Measurements from ENCODE around the gene AFP. TPM values are rescaled to one million over a fixed set of nuclear protein-coding genes. Genes with fewer than 3 reads are reported as not detected.

Gene AFP
- total RNA-seq, 1 donor from 2014 or later = not detected

GRCh38 chr4:73443224-73443623 lies 7.2 kb downstream of the AFP start:
- no peaks in the 10 kb centered on the region for H3K9me3 Mint-ChIP-seq (ENCODE audit: unreplicated experiment)
- H3K27me3 Mint-ChIP-seq (ENCODE audit: unreplicated experiment) = no peaks in the 10 kb centered on the region
- no peak overlapping the region for H3K27ac Mint-ChIP-seq (ENCODE audit: unreplicated experiment)
- no peak for DNase-seq (ENCODE audit: low spot score)
- no peak overlapping the region for H3K4me3 Mint-ChIP-seq (ENCODE audit: unreplicated experiment)
- TF ChIP-seq CTCF (IDR thresholded peaks at IDR 0.05; ENCODE audit: unreplicated experiment) = no peak
- no peaks in the 10 kb centered on the region for H3K36me3 Mint-ChIP-seq (ENCODE audit: low read depth, unreplicated experiment)
- peaks cover 8% of the 10 kb centered on the region for H3K4me1 Mint-ChIP-seq (ENCODE audit: unreplicated experiment)

- Mint-ChIP-seq H3K36me3 (ENCODE audit: low read depth, unreplicated experiment) (no peaks in the 10 kb centered on the region), H3K4me3 (ENCODE audit: unreplicated experiment) (no peak overlapping the region), H3K27me3 (ENCODE audit: unreplicated experiment) (no peaks in the 10 kb centered on the region), H3K4me1 (ENCODE audit: unreplicated experiment) (peaks cover 9% of the 10 kb centered on the region), H3K9me3 (ENCODE audit: unreplicated experiment) (no peaks in the 10 kb centered on the region), H3K27ac (ENCODE audit: unreplicated experiment) (no peak overlapping the region)
- no peak for TF ChIP-seq CTCF (IDR thresholded peaks at IDR 0.05; ENCODE audit: unreplicated experiment)
- DNase-seq (ENCODE audit: low spot score) = no peak
Observed at GRCh38 chr4:73445383-73446335, 9.6 kb downstream of the AFP start.

GRCh38 chr4:73446336-73446938 lies 10.4 kb downstream of the AFP start:
- DNase-seq (ENCODE audit: low spot score) = peak; percentile 15
- no peaks in the 10 kb centered on the region for H3K27me3 Mint-ChIP-seq (ENCODE audit: unreplicated experiment)
- no peak overlapping the region for H3K27ac Mint-ChIP-seq (ENCODE audit: unreplicated experiment)
- H3K9me3 Mint-ChIP-seq (ENCODE audit: unreplicated experiment) = no peaks in the 10 kb centered on the region
- peak; percentile 81 for TF ChIP-seq CTCF (IDR thresholded peaks at IDR 0.05; ENCODE audit: unreplicated experiment)
- no peaks in the 10 kb centered on the region for H3K36me3 Mint-ChIP-seq (ENCODE audit: low read depth, unreplicated experiment)
- no peak overlapping the region for H3K4me3 Mint-ChIP-seq (ENCODE audit: unreplicated experiment)
- peaks cover 10% of the 10 kb centered on the region for H3K4me1 Mint-ChIP-seq (ENCODE audit: unreplicated experiment)

GRCh38 chr4:73447671-73448070 lies 11.7 kb downstream of the AFP start:
- H3K27ac Mint-ChIP-seq (ENCODE audit: unreplicated experiment) = no peak overlapping the region
- no peak overlapping the region for H3K4me3 Mint-ChIP-seq (ENCODE audit: unreplicated experiment)
- TF ChIP-seq CTCF (IDR thresholded peaks at IDR 0.05; ENCODE audit: unreplicated experiment) = no peak
- peaks cover 8% of the 10 kb centered on the region for H3K4me1 Mint-ChIP-seq (ENCODE audit: unreplicated experiment)
- no peak for DNase-seq (ENCODE audit: low spot score)
- no peaks in the 10 kb centered on the region for H3K27me3 Mint-ChIP-seq (ENCODE audit: unreplicated experiment)
- no peaks in the 10 kb centered on the region for H3K36me3 Mint-ChIP-seq (ENCODE audit: low read depth, unreplicated experiment)
- no peaks in the 10 kb centered on the region for H3K9me3 Mint-ChIP-seq (ENCODE audit: unreplicated experiment)

Measured in endothelial cell (in vitro differentiated cells).